H1 (cell line): ENCODE results near the gene SPTLC3. TPM values are rescaled to one million over a fixed set of nuclear protein-coding genes. Genes with fewer than 3 reads are reported as not detected.

Experiments
- RBBP5 ChIP-seq: IDR thresholded peaks from 2 replicates; pipeline ENCODE4 v1.7.1; 2012; ENCODE audit warnings: low read depth, mild to moderate bottlenecking, inconsistent platforms, low read length, moderate library complexity, borderline replicate concordance
- polyA plus RNA-seq, 7 experiments: library from polyadenylated mRNA; depleted of rRNA in 3 of 7; stranded (reverse) in 5 of 7; unstranded in 2 of 7; fragments of >200 nt in 5 of 7; fragments of 200-250 nt in 2 of 7; gene quantifications; 1 replicate in 5 of 7; 2 replicates in 1 of 7; 4 replicates in 1 of 7; pipeline versions ENCODE4 v1.2.1 to v1.2.3, GENCODE V29; 2011 to 2013; ENCODE audit warnings: missing spikeins in 2 of 7, mixed read lengths in 2 of 7
- total RNA-seq: library from RNA; stranded (reverse); fragmentation: NEBNext Ultra II Directional; extraction: Animal tissue kit (Norgen Biotek cat#: 25700); gene quantifications from 2 replicates; pipeline ENCODE4 v1.2.1, GENCODE V29; 2021

Gene SPTLC3
- total and polyA plus RNA-seq, 2 of the 8 experiments (the other 6 are each of a cell fraction or from before 2014, with no cell fraction given), result 0.23 to 0.82 TPM

GRCh38 chr20:13207016-13207415 is 198.2 kb downstream of the SPTLC3 start (continued):
- no peak for TF ChIP-seq RBBP5
